ENCODE data around the gene CEND1.

The CEND1 gene

GRCh38 chr11:789943-790342 is at the start of gene CEND1:
CEND1 (minus strand) TSS chr11:790090; CDS start chr11:788576, 1,514 bp downstream.
- peak in 41 of 42 donors; percentile 62 to 93 (median 84) for DNase-seq
- intact Hi-C loops (cut with DNase I), result no loop called here

- DNase-seq, result no peak
- intact Hi-C loops (cut with DNase I), result no loop called here
These were observed 49.4 kb upstream of the CEND1 start for GRCh38 chr11:839280-839623.

- intact Hi-C loops (cut with DNase I), result no loop called here
- no peak for DNase-seq
These were observed 48.8 kb upstream of the CEND1 start for GRCh38 chr11:838441-839279.

GRCh38 chr11:837990-838307 is 48.1 kb upstream of the CEND1 start:
- no peak for DNase-seq
- intact Hi-C loops (cut with DNase I), result no loop called here

- intact Hi-C loops (cut with DNase I), result no loop called here
These were observed 47.5 kb upstream of the CEND1 start for GRCh38 chr11:837189-837989.

GRCh38 chr11:836700-837099 is 46.8 kb upstream of the CEND1 start:
- DNase-seq, result no peak
- intact Hi-C loops (cut with DNase I), result no loop called here

More at GRCh38 chr11:837189-837989, 47.5 kb upstream of the CEND1 start:
- DNase-seq, result no peak

GRCh38 chr11:836274-836673 is 46.4 kb upstream of the CEND1 start:
- no peak for DNase-seq
- intact Hi-C loops (cut with DNase I), result no loop called here

- peak in 8 of 42 donors; percentile 41 to 79 (median 58) for DNase-seq
- intact Hi-C loops (cut with DNase I), result no loop called here
These were observed 44.8 kb upstream of the CEND1 start for GRCh38 chr11:834371-835316.

GRCh38 chr11:833849-834311 is 44.0 kb upstream of the CEND1 start:
- intact Hi-C loops (cut with DNase I), result no loop called here
- DNase-seq, result no peak

- DNase-seq, result peak in 1 of 42 donors; percentile 37
- intact Hi-C loops (cut with DNase I), result no loop called here
These were observed 43.4 kb upstream of the CEND1 start for GRCh38 chr11:833114-833791.

GRCh38 chr11:832529-833113 is 42.7 kb upstream of the CEND1 start, which contains the start of gene CD151:
CD151 (plus strand) TSS chr11:832952; CDS start chr11:836070, 3,118 bp downstream.
- intact Hi-C loops (cut with DNase I), result no loop called here
- DNase-seq, result peak in 16 of 42 donors; percentile 27 to 66 (median 50)

GRCh38 chr11:831961-832528 is 42.2 kb upstream of the CEND1 start:
- intact Hi-C loops (cut with DNase I), result no loop called here
- no peak for DNase-seq

GRCh38 chr11:831118-831864 is 41.4 kb upstream of the CEND1 start:
- DNase-seq, result no peak
- intact Hi-C loops (cut with DNase I), result no loop called here

- intact Hi-C loops (cut with DNase I), result no loop called here
- DNase-seq, result peak in 37 of 42 donors; percentile 48 to 82 (median 70)
These were observed 40.6 kb upstream of the CEND1 start for GRCh38 chr11:830295-831117.

GRCh38 chr11:829847-830294 is 40.0 kb upstream of the CEND1 start:
- intact Hi-C loops (cut with DNase I), result no loop called here
- no peak for DNase-seq

- intact Hi-C loops (cut with DNase I), result no loop called here
- DNase-seq, result peak in 1 of 42 donors; percentile 54
These were observed 39.4 kb upstream of the CEND1 start for GRCh38 chr11:829176-829846.
